HEK293T (cell line): ENCODE data around the gene UGT1A1.

ENCODE experiments used
- BHLHE40 ChIP-seq: fragments of 450-650 bp; IDR thresholded peaks from 2 replicates; pipeline ENCODE4 v1.6.1; 2016; ENCODE audit warnings: mild to moderate bottlenecking, moderate library complexity, borderline replicate concordance
- CTBP1 ChIP-seq: fragments of 450-650 bp; IDR thresholded peaks from 2 replicates; pipeline ENCODE4 v1.6.1; 2016; ENCODE audit warnings: borderline replicate concordance
- FOXA1 ChIP-seq: fragments of 450-650 bp; IDR thresholded peaks from 2 replicates; pipeline ENCODE4 v1.6.1; 2016; ENCODE audit warnings: mild to moderate bottlenecking
- L3MBTL2 ChIP-seq: fragments of 450-650 bp; conservative IDR thresholded peaks from 2 replicates; pipeline ENCODE4 v1.6.1; 2016; ENCODE audit warnings: mild to moderate bottlenecking
- LEF1 ChIP-seq: fragments of 450-650 bp; IDR thresholded peaks from 2 replicates; pipeline ENCODE4 v1.6.1; 2017; ENCODE audit warnings: mild to moderate bottlenecking, borderline replicate concordance
- PKNOX1 ChIP-seq: fragments of 450-650 bp; IDR thresholded peaks from 2 replicates; pipeline ENCODE4 v1.6.1; 2016
- SP1 ChIP-seq: fragments of 450-650 bp; IDR thresholded peaks from 2 replicates; pipeline ENCODE4 v1.6.1; 2017
- ZNF384 ChIP-seq: fragments of 450-650 bp; IDR thresholded peaks from 2 replicates; pipeline ENCODE4 v1.6.1; 2016

GRCh38 chr2:233817995-233818638 lies 58.0 kb downstream of the UGT1A1 start:
- TF ChIP-seq SP1 (no peak), PKNOX1 (no peak), FOXA1 (no peak), LEF1 (no peak), ZNF384 (no peak), L3MBTL2 (no peak), BHLHE40 (no peak), CTBP1 (no peak)
